HEK293 (cell line): ENCODE data around the gene PTPRN2.

Experiments used
- HOXA7 ChIP-seq: sonication (generic); formaldehyde crosslinking; IDR thresholded peaks from 2 replicates; pipeline ENCODE4 v1.8.1; 2022; ENCODE audit warnings: missing genetic modification reagents, borderline replicate concordance
- MYNN ChIP-seq: fragments of 450-650 bp; formaldehyde crosslinking; IDR thresholded peaks from 2 replicates; pipeline ENCODE4 v1.5.1; 2016; ENCODE audit warnings: missing biosample characterization, missing genetic modification characterization, borderline replicate concordance
- ZBTB48 ChIP-seq: fragments of 450-650 bp; formaldehyde crosslinking; IDR thresholded peaks from 2 replicates; pipeline ENCODE4 v1.5.1; 2016; ENCODE audit warnings: missing biosample characterization, missing genetic modification characterization
- ZNF174 ChIP-seq: fragments of 450-650 bp; formaldehyde crosslinking; IDR thresholded peaks from 2 replicates; pipeline ENCODE4 v1.5.0; 2017; ENCODE audit warnings: missing biosample characterization, mild to moderate bottlenecking, missing genetic modification characterization
- ZNF202 ChIP-seq: fragments of 450-650 bp; formaldehyde crosslinking; IDR thresholded peaks from 2 replicates; pipeline ENCODE4 v1.5.1; 2016; ENCODE audit warnings: missing biosample characterization, missing genetic modification characterization, borderline replicate concordance
- ZNF24 ChIP-seq: fragments of 450-650 bp; formaldehyde crosslinking; IDR thresholded peaks from 2 replicates; pipeline ENCODE4 v1.5.1; 2016; ENCODE audit warnings: missing biosample characterization, missing genetic modification characterization
- ZNF623 ChIP-seq: fragments of 450-650 bp; formaldehyde crosslinking; IDR thresholded peaks from 2 replicates; pipeline ENCODE4 v1.5.1; 2016; ENCODE audit warnings: missing biosample characterization, missing genetic modification characterization
- ZNF776 ChIP-seq: fragments of 450-650 bp; formaldehyde crosslinking; IDR thresholded peaks from 2 replicates; pipeline ENCODE4 v1.5.0; 2017; ENCODE audit warnings: missing biosample characterization, missing genetic modification characterization, borderline replicate concordance
- TF ChIP-seq, protein P1 (sequence below): fragments of 450-650 bp; formaldehyde crosslinking; IDR thresholded peaks from 2 replicates; pipeline ENCODE4 v1.5.1; 2016; ENCODE audit warnings: missing biosample characterization, missing genetic modification characterization
- TF ChIP-seq, protein P2 (sequence below): fragments of 450-650 bp; formaldehyde crosslinking; conservative IDR thresholded peaks from 2 replicates; pipeline ENCODE4 v1.5.1; 2016; ENCODE audit warnings: low read depth, missing biosample characterization, missing genetic modification characterization

DNA sequence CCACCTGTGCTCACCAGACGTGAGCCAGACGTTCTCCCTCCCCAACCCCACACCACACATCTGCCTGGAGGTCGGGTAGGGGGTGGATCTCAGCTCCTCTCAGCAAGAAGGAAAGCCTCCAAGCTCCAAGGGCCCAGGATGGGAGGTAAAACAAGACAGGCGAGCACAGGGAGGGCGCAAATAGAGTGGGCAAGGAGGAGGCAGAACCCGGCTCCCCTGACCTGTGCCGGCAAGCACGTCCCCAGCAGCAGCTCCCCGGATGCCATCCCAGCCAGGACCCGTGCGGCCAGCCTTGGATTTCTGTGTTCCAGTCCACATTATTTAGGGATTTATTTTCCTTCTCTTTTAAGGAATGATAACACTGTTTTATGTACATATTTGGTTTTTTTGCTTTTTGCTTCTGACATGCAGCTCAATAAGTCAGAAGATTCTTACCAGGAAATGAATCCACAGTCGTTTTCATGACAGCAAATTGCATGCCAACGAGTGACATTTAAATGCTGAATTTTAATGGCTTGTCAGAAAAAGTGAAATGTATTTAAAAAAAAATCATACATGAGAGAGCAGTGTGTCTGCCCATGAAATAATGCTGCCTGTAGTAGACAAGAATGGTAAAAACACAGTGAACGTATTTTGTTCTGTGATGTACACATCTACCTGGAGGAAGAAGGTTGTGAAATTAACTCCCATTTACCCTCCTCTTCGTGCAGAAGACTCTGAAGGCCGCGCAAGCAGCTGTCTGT is 276.5 kb downstream of the PTPRN2 start:
- TF ChIP-seq, protein P1, sequence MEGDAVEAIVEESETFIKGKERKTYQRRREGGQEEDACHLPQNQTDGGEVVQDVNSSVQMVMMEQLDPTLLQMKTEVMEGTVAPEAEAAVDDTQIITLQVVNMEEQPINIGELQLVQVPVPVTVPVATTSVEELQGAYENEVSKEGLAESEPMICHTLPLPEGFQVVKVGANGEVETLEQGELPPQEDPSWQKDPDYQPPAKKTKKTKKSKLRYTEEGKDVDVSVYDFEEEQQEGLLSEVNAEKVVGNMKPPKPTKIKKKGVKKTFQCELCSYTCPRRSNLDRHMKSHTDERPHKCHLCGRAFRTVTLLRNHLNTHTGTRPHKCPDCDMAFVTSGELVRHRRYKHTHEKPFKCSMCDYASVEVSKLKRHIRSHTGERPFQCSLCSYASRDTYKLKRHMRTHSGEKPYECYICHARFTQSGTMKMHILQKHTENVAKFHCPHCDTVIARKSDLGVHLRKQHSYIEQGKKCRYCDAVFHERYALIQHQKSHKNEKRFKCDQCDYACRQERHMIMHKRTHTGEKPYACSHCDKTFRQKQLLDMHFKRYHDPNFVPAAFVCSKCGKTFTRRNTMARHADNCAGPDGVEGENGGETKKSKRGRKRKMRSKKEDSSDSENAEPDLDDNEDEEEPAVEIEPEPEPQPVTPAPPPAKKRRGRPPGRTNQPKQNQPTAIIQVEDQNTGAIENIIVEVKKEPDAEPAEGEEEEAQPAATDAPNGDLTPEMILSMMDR (tag by site-specific recombination) = no peak
- TF ChIP-seq MYNN (tag by site-specific recombination) = no peak
- TF ChIP-seq ZNF24 (tag by site-specific recombination) = no peak
- no peak for TF ChIP-seq ZNF623
- TF ChIP-seq ZBTB48 (tag by site-specific recombination) = no peak
- no peak for TF ChIP-seq HOXA7 (CRISPR knock-in tag)
- TF ChIP-seq, protein P2, sequence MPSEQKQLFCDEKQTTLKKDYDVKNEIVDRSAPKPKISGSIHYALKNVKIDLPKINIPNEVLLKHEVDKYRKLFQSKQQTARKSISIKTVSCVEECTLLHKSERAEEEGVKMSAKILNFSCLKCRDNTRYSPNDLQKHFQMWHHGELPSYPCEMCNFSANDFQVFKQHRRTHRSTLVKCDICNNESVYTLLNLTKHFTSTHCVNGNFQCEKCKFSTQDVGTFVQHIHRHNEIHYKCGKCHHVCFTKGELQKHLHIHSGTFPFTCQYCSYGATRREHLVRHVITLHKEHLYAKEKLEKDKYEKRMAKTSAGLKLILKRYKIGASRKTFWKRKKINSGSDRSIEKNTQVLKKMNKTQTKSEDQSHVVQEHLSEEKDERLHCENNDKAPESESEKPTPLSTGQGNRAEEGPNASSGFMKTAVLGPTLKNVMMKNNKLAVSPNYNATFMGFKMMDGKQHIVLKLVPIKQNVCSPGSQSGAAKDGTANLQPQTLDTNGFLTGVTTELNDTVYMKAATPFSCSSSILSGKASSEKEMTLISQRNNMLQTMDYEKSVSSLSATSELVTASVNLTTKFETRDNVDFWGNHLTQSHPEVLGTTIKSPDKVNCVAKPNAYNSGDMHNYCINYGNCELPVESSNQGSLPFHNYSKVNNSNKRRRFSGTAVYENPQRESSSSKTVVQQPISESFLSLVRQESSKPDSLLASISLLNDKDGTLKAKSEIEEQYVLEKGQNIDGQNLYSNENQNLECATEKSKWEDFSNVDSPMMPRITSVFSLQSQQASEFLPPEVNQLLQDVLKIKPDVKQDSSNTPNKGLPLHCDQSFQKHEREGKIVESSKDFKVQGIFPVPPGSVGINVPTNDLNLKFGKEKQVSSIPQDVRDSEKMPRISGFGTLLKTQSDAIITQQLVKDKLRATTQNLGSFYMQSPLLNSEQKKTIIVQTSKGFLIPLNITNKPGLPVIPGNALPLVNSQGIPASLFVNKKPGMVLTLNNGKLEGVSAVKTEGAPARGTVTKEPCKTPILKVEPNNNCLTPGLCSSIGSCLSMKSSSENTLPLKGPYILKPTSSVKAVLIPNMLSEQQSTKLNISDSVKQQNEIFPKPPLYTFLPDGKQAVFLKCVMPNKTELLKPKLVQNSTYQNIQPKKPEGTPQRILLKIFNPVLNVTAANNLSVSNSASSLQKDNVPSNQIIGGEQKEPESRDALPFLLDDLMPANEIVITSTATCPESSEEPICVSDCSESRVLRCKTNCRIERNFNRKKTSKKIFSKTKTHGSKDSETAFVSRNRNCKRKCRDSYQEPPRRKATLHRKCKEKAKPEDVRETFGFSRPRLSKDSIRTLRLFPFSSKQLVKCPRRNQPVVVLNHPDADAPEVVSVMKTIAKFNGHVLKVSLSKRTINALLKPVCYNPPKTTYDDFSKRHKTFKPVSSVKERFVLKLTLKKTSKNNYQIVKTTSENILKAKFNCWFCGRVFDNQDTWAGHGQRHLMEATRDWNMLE (tag by site-specific recombination) = no peak
- TF ChIP-seq ZNF776 (tag by site-specific recombination) = no peak
- no peak for TF ChIP-seq ZNF174
- no peak for TF ChIP-seq ZNF202 (tag by site-specific recombination)
